Stimulated activated CD8-positive, alpha-beta memory T cell treated with anti-CD3 and anti-CD28 coated beads, Interleukin-12 subunit alpha, Interleukin-12 subunit beta, amount 100 ng/mL, for 1 hour (primary cell): ENCODE results near the gene KRTAP5-10.
"Not testable (repeated sequence)": the region's sequence is repeated elsewhere in the genome, so short reads cannot be mapped to it uniquely, and the experiment has no call there.

Experiments used
- DNase-seq: peaks from one replicate; pipeline ENCODE4 v3.0.0-alpha.2; 2020; ENCODE audit warnings: low read depth

KRTAP5-10 gene

GRCh38 chr11:71572811-71573210 is 7.4 kb downstream of the KRTAP5-10 start:
- DNase-seq: no peak

GRCh38 chr11:71574418-71574817 is 9.1 kb downstream of the KRTAP5-10 start:
- DNase-seq: no peak

- DNase-seq: no peak
Observed at GRCh38 chr11:71575723-71576424, 10.5 kb downstream of the KRTAP5-10 start.

GRCh38 chr11:71576688-71577465 is 11.5 kb downstream of the KRTAP5-10 start:
- not testable (repeated sequence) for DNase-seq

- no peak for DNase-seq
Observed at GRCh38 chr11:71577469-71578004, 12.2 kb downstream of the KRTAP5-10 start.

GRCh38 chr11:71579513-71579912 is 14.2 kb downstream of the KRTAP5-10 start:
- not testable (repeated sequence) for DNase-seq

GRCh38 chr11:71580057-71581003 is 15.0 kb downstream of the KRTAP5-10 start:
- DNase-seq: peak; percentile 10

GRCh38 chr11:71581826-71582225 is 16.5 kb downstream of the KRTAP5-10 start:
- no peak for DNase-seq

GRCh38 chr11:71582309-71582895 is 17.0 kb downstream of the KRTAP5-10 start, which contains the start of gene KRTAP5-11:
Gene KRTAP5-11, minus strand, starts transcription at chr11:71582875. Its CDS starts 38 bp downstream, at chr11:71582837.
- no peak for DNase-seq

- not testable (repeated sequence) for DNase-seq
Observed at GRCh38 chr11:71582969-71583368, 17.6 kb downstream of the KRTAP5-10 start.

- not testable (repeated sequence) for DNase-seq
Observed at GRCh38 chr11:71585673-71586072, 20.3 kb downstream of the KRTAP5-10 start.

GRCh38 chr11:71588314-71588713 is 23.0 kb downstream of the KRTAP5-10 start:
- DNase-seq: not testable (repeated sequence)

GRCh38 chr11:71588822-71589545 is 23.6 kb downstream of the KRTAP5-10 start:
- peak; percentile 15 for DNase-seq

- DNase-seq: not testable (repeated sequence)
Observed at GRCh38 chr11:71589546-71589920, 24.2 kb downstream of the KRTAP5-10 start.

GRCh38 chr11:71603221-71603620 is 37.9 kb downstream of the KRTAP5-10 start:
- not testable (repeated sequence) for DNase-seq

- DNase-seq: not testable (repeated sequence)
Observed at GRCh38 chr11:71604798-71605488, 39.6 kb downstream of the KRTAP5-10 start.

- not testable (repeated sequence) for DNase-seq
Observed at GRCh38 chr11:71606853-71607519, 41.6 kb downstream of the KRTAP5-10 start.

- DNase-seq: not testable (repeated sequence)
Observed at GRCh38 chr11:71607520-71608216, 42.3 kb downstream of the KRTAP5-10 start.

GRCh38 chr11:71608272-71608671 is 42.9 kb downstream of the KRTAP5-10 start:
- not testable (repeated sequence) for DNase-seq
